Measurements from ENCODE around the gene GRM8. TPM values are rescaled to one million over a fixed set of nuclear protein-coding genes. Genes with fewer than 3 reads are reported as not detected.

The GRM8 gene
- total and polyA plus RNA-seq, 9 of the 15 experiments (the other 6 are each of a cell fraction or from before 2014, with no cell fraction given): 0.13 TPM; not detected in 7

DNA sequence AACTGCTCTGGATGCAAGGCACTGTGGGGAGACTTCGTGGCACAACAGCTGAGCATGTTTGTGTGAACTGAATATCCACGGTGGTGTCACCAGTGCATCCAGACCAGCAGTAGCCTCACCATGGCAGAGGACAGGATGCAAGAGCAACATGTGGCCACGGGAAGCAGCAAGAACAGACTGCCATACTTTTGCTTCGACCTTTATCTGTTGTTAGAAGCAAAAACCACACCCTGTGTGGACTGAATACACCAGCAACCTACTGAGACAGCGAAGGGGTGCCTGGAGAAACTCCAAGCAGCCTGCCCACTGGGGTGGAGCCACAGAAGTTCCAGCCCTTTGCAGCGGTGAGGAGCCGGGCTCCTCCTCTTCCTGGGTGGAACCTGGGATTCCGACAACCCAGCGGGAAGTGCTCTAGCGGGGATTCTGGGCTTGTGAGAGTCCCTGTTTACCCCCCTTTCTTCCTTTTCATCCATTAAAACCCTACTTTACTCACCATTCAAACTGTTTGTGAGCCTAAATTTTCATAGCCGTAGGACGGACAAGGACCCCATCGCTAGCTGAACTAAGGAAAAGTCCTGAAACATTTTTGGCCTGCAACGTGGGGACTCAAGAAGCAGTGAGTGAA, 584.9 kb downstream of the GRM8 start (continued):
- TF ChIP-seq, protein P1, sequence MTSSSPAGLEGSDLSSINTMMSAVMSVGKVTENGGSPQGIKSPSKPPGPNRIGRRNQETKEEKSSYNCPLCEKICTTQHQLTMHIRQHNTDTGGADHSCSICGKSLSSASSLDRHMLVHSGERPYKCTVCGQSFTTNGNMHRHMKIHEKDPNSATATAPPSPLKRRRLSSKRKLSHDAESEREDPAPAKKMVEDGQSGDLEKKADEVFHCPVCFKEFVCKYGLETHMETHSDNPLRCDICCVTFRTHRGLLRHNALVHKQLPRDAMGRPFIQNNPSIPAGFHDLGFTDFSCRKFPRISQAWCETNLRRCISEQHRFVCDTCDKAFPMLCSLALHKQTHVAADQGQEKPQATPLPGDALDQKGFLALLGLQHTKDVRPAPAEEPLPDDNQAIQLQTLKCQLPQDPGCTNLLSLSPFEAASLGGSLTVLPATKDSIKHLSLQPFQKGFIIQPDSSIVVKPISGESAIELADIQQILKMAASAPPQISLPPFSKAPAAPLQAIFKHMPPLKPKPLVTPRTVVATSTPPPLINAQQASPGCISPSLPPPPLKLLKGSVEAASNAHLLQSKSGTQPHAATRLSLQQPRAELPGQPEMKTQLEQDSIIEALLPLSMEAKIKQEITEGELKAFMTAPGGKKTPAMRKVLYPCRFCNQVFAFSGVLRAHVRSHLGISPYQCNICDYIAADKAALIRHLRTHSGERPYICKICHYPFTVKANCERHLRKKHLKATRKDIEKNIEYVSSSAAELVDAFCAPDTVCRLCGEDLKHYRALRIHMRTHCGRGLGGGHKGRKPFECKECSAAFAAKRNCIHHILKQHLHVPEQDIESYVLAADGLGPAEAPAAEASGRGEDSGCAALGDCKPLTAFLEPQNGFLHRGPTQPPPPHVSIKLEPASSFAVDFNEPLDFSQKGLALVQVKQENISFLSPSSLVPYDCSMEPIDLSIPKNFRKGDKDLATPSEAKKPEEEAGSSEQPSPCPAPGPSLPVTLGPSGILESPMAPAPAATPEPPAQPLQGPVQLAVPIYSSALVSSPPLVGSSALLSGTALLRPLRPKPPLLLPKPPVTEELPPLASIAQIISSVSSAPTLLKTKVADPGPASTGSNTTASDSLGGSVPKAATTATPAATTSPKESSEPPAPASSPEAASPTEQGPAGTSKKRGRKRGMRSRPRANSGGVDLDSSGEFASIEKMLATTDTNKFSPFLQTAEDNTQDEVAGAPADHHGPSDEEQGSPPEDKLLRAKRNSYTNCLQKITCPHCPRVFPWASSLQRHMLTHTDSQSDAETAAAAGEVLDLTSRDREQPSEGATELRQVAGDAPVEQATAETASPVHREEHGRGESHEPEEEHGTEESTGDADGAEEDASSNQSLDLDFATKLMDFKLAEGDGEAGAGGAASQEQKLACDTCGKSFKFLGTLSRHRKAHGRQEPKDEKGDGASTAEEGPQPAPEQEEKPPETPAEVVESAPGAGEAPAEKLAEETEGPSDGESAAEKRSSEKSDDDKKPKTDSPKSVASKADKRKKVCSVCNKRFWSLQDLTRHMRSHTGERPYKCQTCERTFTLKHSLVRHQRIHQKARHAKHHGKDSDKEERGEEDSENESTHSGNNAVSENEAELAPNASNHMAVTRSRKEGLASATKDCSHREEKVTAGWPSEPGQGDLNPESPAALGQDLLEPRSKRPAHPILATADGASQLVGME (CRISPR knock-in tag; IDR thresholded peaks at IDR 0.05): no peak
- TF ChIP-seq, protein P2, sequence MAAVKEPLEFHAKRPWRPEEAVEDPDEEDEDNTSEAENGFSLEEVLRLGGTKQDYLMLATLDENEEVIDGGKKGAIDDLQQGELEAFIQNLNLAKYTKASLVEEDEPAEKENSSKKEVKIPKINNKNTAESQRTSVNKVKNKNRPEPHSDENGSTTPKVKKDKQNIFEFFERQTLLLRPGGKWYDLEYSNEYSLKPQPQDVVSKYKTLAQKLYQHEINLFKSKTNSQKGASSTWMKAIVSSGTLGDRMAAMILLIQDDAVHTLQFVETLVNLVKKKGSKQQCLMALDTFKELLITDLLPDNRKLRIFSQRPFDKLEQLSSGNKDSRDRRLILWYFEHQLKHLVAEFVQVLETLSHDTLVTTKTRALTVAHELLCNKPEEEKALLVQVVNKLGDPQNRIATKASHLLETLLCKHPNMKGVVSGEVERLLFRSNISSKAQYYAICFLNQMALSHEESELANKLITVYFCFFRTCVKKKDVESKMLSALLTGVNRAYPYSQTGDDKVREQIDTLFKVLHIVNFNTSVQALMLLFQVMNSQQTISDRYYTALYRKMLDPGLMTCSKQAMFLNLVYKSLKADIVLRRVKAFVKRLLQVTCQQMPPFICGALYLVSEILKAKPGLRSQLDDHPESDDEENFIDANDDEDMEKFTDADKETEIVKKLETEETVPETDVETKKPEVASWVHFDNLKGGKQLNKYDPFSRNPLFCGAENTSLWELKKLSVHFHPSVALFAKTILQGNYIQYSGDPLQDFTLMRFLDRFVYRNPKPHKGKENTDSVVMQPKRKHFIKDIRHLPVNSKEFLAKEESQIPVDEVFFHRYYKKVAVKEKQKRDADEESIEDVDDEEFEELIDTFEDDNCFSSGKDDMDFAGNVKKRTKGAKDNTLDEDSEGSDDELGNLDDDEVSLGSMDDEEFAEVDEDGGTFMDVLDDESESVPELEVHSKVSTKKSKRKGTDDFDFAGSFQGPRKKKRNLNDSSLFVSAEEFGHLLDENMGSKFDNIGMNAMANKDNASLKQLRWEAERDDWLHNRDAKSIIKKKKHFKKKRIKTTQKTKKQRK (IDR thresholded peaks at IDR 0.05; ENCODE audit: borderline replicate concordance, low read depth, low read length): no peak
- TF ChIP-seq, protein P3, sequence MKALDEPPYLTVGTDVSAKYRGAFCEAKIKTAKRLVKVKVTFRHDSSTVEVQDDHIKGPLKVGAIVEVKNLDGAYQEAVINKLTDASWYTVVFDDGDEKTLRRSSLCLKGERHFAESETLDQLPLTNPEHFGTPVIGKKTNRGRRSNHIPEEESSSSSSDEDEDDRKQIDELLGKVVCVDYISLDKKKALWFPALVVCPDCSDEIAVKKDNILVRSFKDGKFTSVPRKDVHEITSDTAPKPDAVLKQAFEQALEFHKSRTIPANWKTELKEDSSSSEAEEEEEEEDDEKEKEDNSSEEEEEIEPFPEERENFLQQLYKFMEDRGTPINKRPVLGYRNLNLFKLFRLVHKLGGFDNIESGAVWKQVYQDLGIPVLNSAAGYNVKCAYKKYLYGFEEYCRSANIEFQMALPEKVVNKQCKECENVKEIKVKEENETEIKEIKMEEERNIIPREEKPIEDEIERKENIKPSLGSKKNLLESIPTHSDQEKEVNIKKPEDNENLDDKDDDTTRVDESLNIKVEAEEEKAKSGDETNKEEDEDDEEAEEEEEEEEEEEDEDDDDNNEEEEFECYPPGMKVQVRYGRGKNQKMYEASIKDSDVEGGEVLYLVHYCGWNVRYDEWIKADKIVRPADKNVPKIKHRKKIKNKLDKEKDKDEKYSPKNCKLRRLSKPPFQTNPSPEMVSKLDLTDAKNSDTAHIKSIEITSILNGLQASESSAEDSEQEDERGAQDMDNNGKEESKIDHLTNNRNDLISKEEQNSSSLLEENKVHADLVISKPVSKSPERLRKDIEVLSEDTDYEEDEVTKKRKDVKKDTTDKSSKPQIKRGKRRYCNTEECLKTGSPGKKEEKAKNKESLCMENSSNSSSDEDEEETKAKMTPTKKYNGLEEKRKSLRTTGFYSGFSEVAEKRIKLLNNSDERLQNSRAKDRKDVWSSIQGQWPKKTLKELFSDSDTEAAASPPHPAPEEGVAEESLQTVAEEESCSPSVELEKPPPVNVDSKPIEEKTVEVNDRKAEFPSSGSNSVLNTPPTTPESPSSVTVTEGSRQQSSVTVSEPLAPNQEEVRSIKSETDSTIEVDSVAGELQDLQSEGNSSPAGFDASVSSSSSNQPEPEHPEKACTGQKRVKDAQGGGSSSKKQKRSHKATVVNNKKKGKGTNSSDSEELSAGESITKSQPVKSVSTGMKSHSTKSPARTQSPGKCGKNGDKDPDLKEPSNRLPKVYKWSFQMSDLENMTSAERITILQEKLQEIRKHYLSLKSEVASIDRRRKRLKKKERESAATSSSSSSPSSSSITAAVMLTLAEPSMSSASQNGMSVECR (CRISPR knock-in tag; IDR thresholded peaks at IDR 0.05): no peak
- TF ChIP-seq, protein P4, sequence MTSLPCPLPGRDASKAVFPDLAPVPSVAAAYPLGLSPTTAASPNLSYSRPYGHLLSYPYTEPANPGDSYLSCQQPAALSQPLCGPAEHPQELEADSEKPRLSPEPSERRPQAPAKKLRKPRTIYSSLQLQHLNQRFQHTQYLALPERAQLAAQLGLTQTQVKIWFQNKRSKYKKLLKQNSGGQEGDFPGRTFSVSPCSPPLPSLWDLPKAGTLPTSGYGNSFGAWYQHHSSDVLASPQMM (CRISPR knock-in tag; IDR thresholded peaks at IDR 0.05): no peak
- TF ChIP-seq SIN3B (IDR thresholded peaks at IDR 0.05; ENCODE audit: low read depth) (no peak), MAFG (tag; conservative IDR thresholded peaks at IDR 0.05) (no peak), BRD4 (IDR thresholded peaks at IDR 0.05) (no peak), EGR1 (conservative IDR thresholded peaks at IDR 0.05) (no peak), CBFA2T3 (IDR thresholded peaks at IDR 0.05) (no peak), RBM22 (IDR thresholded peaks at IDR 0.05; ENCODE audit: low read depth, low read length, poor library complexity, severe bottlenecking) (no peak), ZNF586 (CRISPR knock-in tag; conservative IDR thresholded peaks at IDR 0.05) (no peak)
- TF ChIP-seq, protein P5, sequence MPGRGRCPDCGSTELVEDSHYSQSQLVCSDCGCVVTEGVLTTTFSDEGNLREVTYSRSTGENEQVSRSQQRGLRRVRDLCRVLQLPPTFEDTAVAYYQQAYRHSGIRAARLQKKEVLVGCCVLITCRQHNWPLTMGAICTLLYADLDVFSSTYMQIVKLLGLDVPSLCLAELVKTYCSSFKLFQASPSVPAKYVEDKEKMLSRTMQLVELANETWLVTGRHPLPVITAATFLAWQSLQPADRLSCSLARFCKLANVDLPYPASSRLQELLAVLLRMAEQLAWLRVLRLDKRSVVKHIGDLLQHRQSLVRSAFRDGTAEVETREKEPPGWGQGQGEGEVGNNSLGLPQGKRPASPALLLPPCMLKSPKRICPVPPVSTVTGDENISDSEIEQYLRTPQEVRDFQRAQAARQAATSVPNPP (IDR thresholded peaks at IDR 0.05; ENCODE audit: borderline replicate concordance, insufficient read depth, insufficient read length): no peak

Measured in K562 (cell line).